Renal cortex interstitium (tissue), 11 donors: ENCODE measurements around the gene FRMD1. TPM values are rescaled to one million over a fixed set of nuclear protein-coding genes. Genes with fewer than 3 reads are reported as not detected.

ENCODE experiments used
- DNase-seq, 11 donors: peaks; one replicate each; pipeline ENCODE4 v3.0.0-alpha.2; 2013; ENCODE audit warnings: low read depth in 9 of 11, low spot score in 4 of 11; ENCODE audit errors: extremely low read depth in 1 of 11
- polyA plus RNA-seq, 3 donors: library from polyadenylated mRNA; unstranded; fragments of 120-200 nt; gene quantifications; one replicate each; pipeline ENCODE4 v1.2.1, GENCODE V29; 2013; ENCODE audit not compliant: insufficient read length in 3 of 3

Gene FRMD1
- polyA plus RNA-seq, 3 donors, result 15.1 to 27.1 (median 17.2) TPM

- no peak for DNase-seq
These were observed 74.1 kb downstream of the FRMD1 start for GRCh38 chr6:168004945-168005344.

DNA sequence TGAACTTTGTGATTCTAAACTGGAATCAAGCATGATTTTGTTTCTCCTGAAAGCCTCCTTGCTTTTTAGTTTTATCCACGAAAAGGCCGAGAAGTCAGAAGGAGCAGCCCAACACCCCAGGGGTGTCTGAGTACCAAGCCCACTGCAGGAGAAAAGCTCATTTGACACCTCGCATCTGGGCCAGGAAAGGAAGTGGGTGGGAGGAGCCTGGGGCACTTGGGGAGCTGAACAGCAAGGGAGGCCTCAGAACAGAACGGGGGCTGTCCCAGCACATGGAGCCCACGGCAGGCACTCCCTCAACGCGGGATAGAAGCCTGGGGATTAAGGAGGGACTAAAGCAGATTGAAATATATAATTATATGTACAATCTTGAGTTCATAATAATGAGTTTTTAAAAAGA is 75.0 kb downstream of the FRMD1 start:
- no peak for DNase-seq

Other genes with a start within 250 kb of the FRMD1 start
- under 1 TPM; 0.30 to 0.53 (median 0.44) TPM for gene KIF25, start 81.5 kb downstream of the FRMD1 start, polyA plus RNA-seq
- gene DACT2, start 240.6 kb upstream of the FRMD1 start, polyA plus RNA-seq, result 10 to 100 TPM; 18.2 to 26.4 (median 22.6) TPM